ENCODE data around the gene FSIP1.
A peak's percentile ranks its signal among the peaks of the same experiment; 100 is the strongest.

DNA sequence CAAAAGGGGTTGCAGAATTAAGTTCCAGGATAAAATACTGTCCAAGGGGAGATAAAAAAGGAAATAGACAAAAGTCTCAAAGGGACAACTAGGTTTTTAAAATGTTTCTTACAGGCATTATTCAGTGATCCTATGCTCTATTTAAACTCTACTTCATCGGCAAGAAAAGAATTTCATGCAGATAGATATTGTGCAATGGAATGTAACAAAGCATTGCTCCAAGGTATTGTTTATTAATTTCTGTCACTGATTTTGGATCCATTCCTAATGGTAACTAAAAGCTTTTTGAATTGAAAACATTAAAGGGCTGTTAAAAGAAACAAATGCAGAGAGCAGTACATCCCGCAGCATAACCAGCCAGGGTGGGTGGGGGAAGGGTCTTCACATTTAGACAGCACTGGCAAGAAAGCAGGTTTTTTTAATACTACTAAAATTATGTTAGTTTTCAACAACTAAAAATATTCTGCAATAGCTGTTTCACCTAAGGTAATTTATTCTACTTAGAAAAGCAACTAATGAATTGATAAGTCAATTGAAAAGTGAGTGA is 118.9 kb downstream of the FSIP1 start:
- TF ChIP-seq ZNF165 (CRISPR knock-in tag; IDR thresholded peaks at IDR 0.05; ENCODE audit: borderline replicate concordance) (no peak), RHOXF2B (CRISPR knock-in tag; conservative IDR thresholded peaks at IDR 0.05) (no peak), CEBPG (CRISPR knock-in tag; IDR thresholded peaks at IDR 0.05) (no peak), CEBPG (tag; conservative IDR thresholded peaks at IDR 0.05 in 1 of 2, IDR thresholded peaks at IDR 0.05 in 1 of 2) (peak in 1 of 2 experiments; percentile 32; a peak in 1 of 4 replicates), ZNF282 (CRISPR knock-in tag; IDR thresholded peaks at IDR 0.05) (no peak), TAF7 (tag; IDR thresholded peaks at IDR 0.05) (no peak), CHD1 (IDR thresholded peaks at IDR 0.05; ENCODE audit: low read length) (no peak), CHD2 (IDR thresholded peaks at IDR 0.05; ENCODE audit: low read depth, low read length) (no peak), XRCC3 (IDR thresholded peaks at IDR 0.05) (no peak)
- TF ChIP-seq, protein P1, sequence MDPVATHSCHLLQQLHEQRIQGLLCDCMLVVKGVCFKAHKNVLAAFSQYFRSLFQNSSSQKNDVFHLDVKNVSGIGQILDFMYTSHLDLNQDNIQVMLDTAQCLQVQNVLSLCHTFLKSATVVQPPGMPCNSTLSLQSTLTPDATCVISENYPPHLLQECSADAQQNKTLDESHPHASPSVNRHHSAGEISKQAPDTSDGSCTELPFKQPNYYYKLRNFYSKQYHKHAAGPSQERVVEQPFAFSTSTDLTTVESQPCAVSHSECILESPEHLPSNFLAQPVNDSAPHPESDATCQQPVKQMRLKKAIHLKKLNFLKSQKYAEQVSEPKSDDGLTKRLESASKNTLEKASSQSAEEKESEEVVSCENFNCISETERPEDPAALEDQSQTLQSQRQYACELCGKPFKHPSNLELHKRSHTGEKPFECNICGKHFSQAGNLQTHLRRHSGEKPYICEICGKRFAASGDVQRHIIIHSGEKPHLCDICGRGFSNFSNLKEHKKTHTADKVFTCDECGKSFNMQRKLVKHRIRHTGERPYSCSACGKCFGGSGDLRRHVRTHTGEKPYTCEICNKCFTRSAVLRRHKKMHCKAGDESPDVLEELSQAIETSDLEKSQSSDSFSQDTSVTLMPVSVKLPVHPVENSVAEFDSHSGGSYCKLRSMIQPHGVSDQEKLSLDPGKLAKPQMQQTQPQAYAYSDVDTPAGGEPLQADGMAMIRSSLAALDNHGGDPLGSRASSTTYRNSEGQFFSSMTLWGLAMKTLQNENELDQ (CRISPR knock-in tag; IDR thresholded peaks at IDR 0.05; ENCODE audit: borderline replicate concordance): no peak

All from K562 (cell line).